HepG2 (cell line): Measurements from ENCODE around the gene URM1. TPM values are rescaled to one million over a fixed set of nuclear protein-coding genes. Genes with fewer than 3 reads are reported as not detected.
A peak's percentile ranks its signal among the peaks of the same experiment; 100 is the strongest.

Source experiments
- ATAC-seq: fragments of 200-7000 bp; cut with Tn5 transposase; 3 replicates; pipeline ENCODE4 v1.9.1; 2020; ENCODE audit warnings: mild to moderate bottlenecking, moderate library complexity
- BruUV-seq: library from RNA; stranded (reverse); fragments of 400-500 nt; replicated peaks from 2 replicates; lab custom pipeline; 2021; lab: Mats Ljungman, UMichigan
- CTCF ChIA-PET: fragments of 300-600 bp; formaldehyde crosslinking; extraction: SDS; loops from one replicate; lab custom pipeline; 2021; ENCODE audit warnings: low total read pairs, inconsistent platforms, low intra/inter-chr PET ratio; lab: Yijun Ruan, JAX
- POLR2A ChIA-PET: fragments of 350-600 bp; sonication (Branson Sonifier 250); formaldehyde crosslinking; loops from one replicate; lab custom pipeline; 2020; ENCODE audit warnings: antibody characterized with exemption, inconsistent platforms; lab: Yijun Ruan, JAX
- DNase-seq: peaks from one replicate; pipeline ENCODE4 v3.0.0-alpha.2; 2015; ENCODE audit warnings: low spot score
- FAIRE-seq: peaks from 3 replicates; lab custom pipeline; 2011; peaks lifted over from hg19 to GRCh38; lab: Jason Lieb, UNC
- H2AFZ ChIP-seq: one replicate; pipeline ENCODE4 v1.6.1; 2011; ENCODE audit warnings: low read length, inconsistent platforms
- H3K27ac ChIP-seq: fragments of 300-600 bp; 3 replicates; pipeline ENCODE4 v1.8.0; 2011; ENCODE audit warnings: mixed run types, mild to moderate bottlenecking, mixed read lengths, low read length, inconsistent platforms; ENCODE audit not compliant: insufficient read depth; ENCODE audit errors: extremely low read length
- H3K27me3 ChIP-seq, 2 experiments: fragments of 200-600 bp in 1 of 2; 2 replicates in 1 of 2; 3 replicates in 1 of 2; pipeline versions ENCODE4 v1.6.0 to v1.8.0; 2011; ENCODE audit warnings: low read length in 2 of 2, mild to moderate bottlenecking in 2 of 2, moderate library complexity in 2 of 2, inconsistent platforms in 1 of 2; ENCODE audit not compliant: insufficient read depth in 2 of 2, control insufficient read depth in 1 of 2
- H3K36me3 ChIP-seq, 2 experiments: fragments of 200-600 bp in 1 of 2; replicated peaks in 1 of 2; 2 replicates in 1 of 2; 3 replicates in 1 of 2; pipeline versions ENCODE4 v1.5.1 to v1.8.0; 2011; ENCODE audit warnings: low read length in 2 of 2, inconsistent platforms in 1 of 2; ENCODE audit not compliant: insufficient read depth in 2 of 2, control insufficient read depth in 1 of 2
- H3K4me1 ChIP-seq: 2 replicates; pipeline ENCODE4 v1.5.1; 2012; ENCODE audit warnings: low read length, inconsistent platforms; ENCODE audit not compliant: insufficient read depth
- H3K4me2 ChIP-seq: 2 replicates; pipeline ENCODE4 v1.6.0; 2011; ENCODE audit warnings: low read depth, low read length, inconsistent platforms
- H3K4me3 ChIP-seq, 3 experiments: fragments of 200-600 bp in 1 of 3; sonication (generic), shearing (Covaris generic) in 1 of 3; replicated peaks in 1 of 3; 2 replicates each; pipeline ENCODE4 v1.5.1; 2011 to 2016; ENCODE audit warnings: low read length in 3 of 3, inconsistent platforms in 2 of 3, low read depth in 2 of 3, mild to moderate bottlenecking in 2 of 3, control low read depth in 1 of 3, mixed read lengths in 1 of 3; ENCODE audit not compliant: insufficient read depth in 1 of 3
- H3K79me2 ChIP-seq: one replicate; pipeline ENCODE4 v1.6.1; 2011; ENCODE audit warnings: low read length, inconsistent platforms; ENCODE audit not compliant: insufficient read depth
- H3K9ac ChIP-seq: 2 replicates; pipeline ENCODE4 v1.6.0; 2011; ENCODE audit warnings: mild to moderate bottlenecking, low read depth, low read length, inconsistent platforms; ENCODE audit not compliant: insufficient read depth
- H3K9me3 ChIP-seq: 2 replicates; pipeline ENCODE4 v1.5.1; 2012; ENCODE audit warnings: mild to moderate bottlenecking, low read length
- H4K20me1 ChIP-seq: 2 replicates; pipeline ENCODE4 v1.6.0; 2011; ENCODE audit warnings: inconsistent platforms, mild to moderate bottlenecking, low read length, moderate library complexity; ENCODE audit not compliant: insufficient read depth
- ZNF274 ChIP-seq: sonication (generic); formaldehyde crosslinking; IDR thresholded peaks from 2 replicates; pipeline ENCODE4 v1.5.1; 2020; ENCODE audit warnings: mild to moderate bottlenecking, missing genetic modification reagents
- WGBS: methylation state at CpG from one replicate; pipeline ENCODE4 v1.1.6; 2017; ENCODE audit warnings: low lambda C conversion rate; 5-methylcytosine and 5-hydroxymethylcytosine counted together
- in situ Hi-C: cut with HindIII; loops from 2 replicates; pipeline ENCODE4 v1.10.0; 2017; ENCODE audit warnings: low pct_unique_long_range_greater_than_20kb; ENCODE audit not compliant: extremely low pct_ligation_motif_present
- intact Hi-C: fragments of 100-400 bp; cut with micrococcal nuclease; formaldehyde crosslinking; loops from one replicate; pipeline ENCODE4 v1.10.0; 2022; ENCODE audit not compliant: unreplicated experiment
- polyA plus RNA-seq, 8 experiments: library from polyadenylated mRNA; depleted of rRNA in 3 of 8; stranded (reverse) in 7 of 8; unstranded in 1 of 8; fragments of >200 nt; fragmentation: Illumina TruSeq in 4 of 8; extraction: Trizol in 4 of 8; gene quantifications; 2 replicates each; pipeline versions ENCODE4 v1.2.1 to v1.2.3, GENCODE V29; 2011 to 2016; ENCODE audit warnings: low read depth in 4 of 8, missing spikeins in 1 of 8, mixed read lengths in 1 of 8; ENCODE audit not compliant: insufficient read depth in 1 of 8
- total RNA-seq, 5 experiments: library from RNA; depleted of rRNA; stranded (reverse); fragments of >200 nt; fragmentation: Illumina TruSeq; extraction: Trizol; gene quantifications; 2 replicates each; pipeline ENCODE4 v1.2.3, GENCODE V29; 2016; ENCODE audit warnings: low read depth in 1 of 5
- TF ChIP-seq, protein P1 (sequence below): sonication (generic); formaldehyde crosslinking; IDR thresholded peaks from 2 replicates; pipeline ENCODE4 v1.5.0; 2020; ENCODE audit warnings: missing genetic modification reagents
- TF ChIP-seq, protein P2 (sequence below): sonication (generic); formaldehyde crosslinking; IDR thresholded peaks from 2 replicates; pipeline ENCODE4 v1.4.0; 2020; ENCODE audit warnings: low read depth, missing genetic modification reagents
- TF ChIP-seq, protein P3 (sequence below): sonication (generic); formaldehyde crosslinking; IDR thresholded peaks from 2 replicates; pipeline ENCODE4 v1.5.0; 2020; ENCODE audit warnings: mild to moderate bottlenecking, missing genetic modification reagents, borderline replicate concordance

URM1 gene
- total and polyA plus RNA-seq, 2 of the 13 experiments (the other 11 are each of a cell fraction or from before 2014, with no cell fraction given): 37.1 to 41.3 TPM

DNA sequence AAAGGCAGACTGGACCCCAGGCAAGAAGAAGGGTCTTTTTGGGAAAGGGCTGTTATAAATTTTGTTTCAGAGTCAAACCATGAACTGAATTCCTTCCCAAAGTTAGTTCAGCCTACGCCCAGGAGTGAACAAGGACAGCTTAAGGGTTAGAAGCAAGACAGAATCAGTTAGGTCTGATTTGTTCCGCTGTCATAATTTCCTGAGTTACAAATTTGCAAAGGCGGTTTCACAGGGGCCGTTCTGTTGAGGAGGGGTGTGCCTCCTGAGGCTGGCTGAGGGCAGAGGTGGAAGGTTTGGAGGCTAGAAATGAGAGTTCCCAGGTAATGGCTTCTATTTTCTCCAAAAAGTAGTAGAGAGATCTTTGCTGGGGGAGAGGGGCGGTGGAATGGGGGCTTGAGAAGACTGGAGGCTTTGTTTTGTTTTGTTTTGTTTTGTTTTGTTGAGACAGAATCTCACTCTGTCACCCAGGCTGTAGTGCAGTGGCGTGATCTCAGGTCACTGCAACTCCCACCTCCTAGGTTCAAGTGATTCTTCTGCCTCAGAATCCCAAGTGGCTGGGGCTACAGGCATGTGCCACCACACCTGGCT, 45.4 kb downstream of the URM1 start:
- BruUV-seq: no TSS peak
- TF ChIP-seq, protein P1, sequence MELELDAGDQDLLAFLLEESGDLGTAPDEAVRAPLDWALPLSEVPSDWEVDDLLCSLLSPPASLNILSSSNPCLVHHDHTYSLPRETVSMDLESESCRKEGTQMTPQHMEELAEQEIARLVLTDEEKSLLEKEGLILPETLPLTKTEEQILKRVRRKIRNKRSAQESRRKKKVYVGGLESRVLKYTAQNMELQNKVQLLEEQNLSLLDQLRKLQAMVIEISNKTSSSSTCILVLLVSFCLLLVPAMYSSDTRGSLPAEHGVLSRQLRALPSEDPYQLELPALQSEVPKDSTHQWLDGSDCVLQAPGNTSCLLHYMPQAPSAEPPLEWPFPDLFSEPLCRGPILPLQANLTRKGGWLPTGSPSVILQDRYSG (CRISPR knock-in tag): no peak
- TF ChIP-seq, all 625 proteins: peak for 0
- Histone ChIP-seq H3K4me3 (no peak overlapping the region), H3K36me3 (no peaks in the 10 kb centered on the region), H3K27me3 (peaks cover 4 to 8% of the 10 kb centered on the region in 2 experiments; a peak in 3 of 5 replicates), H3K27ac (no peak overlapping the region), H2AFZ (no peak overlapping the region), H3K4me2 (no peak overlapping the region), H3K9ac (no peak overlapping the region), H3K4me1 (peaks cover 43% of the 10 kb centered on the region), H3K79me2 (no peaks in the 10 kb centered on the region), H3K9me3 (no peaks in the 10 kb centered on the region), H4K20me1 (no peaks in the 10 kb centered on the region)
- intact Hi-C loops (no loop called here), in situ Hi-C loops (no loop called here)
- FAIRE-seq (no peak), DNase-seq (no peak), ATAC-seq (no peak)
- 23% methylated on average over 6 of the region's 6 CpGs for WGBS
- POLR2A ChIA-PET: no interaction called here
- CTCF ChIA-PET: no interaction called here

GRCh38 chr9:128419061-128419925, 48.1 kb downstream of the URM1 start:
- no TSS peak for BruUV-seq
- H3K4me2 ChIP-seq: peak overlapping the region; percentile 84
- no peak overlapping the region for H3K27ac ChIP-seq
- peak overlapping the region; percentile 60 for H3K9ac ChIP-seq
- peak; percentile 9 for ATAC-seq
- in situ Hi-C loops (no loop called here), intact Hi-C loops (no loop called here)
- H3K9me3 ChIP-seq: no peaks in the 10 kb centered on the region
- ChIA-PET POLR2A (interaction anchor here (0.7 to 2.5 kb wide), 7 partner anchors 9 to 143 kb away, joined by 3 to 19 read pairs (median 4); partner anchors contain the start of genes GOLGA2, SWI5 and URM1), CTCF (no interaction called here)
- no peaks in the 10 kb centered on the region for H3K79me2 ChIP-seq
- no peak for DNase-seq
- H3K27me3 ChIP-seq: peaks cover 4 to 8% of the 10 kb centered on the region in 2 experiments; a peak in 3 of 5 replicates
- H2AFZ ChIP-seq: peak overlapping the region; percentile 29
- H3K4me1 ChIP-seq: peaks cover 34% of the 10 kb centered on the region
- no peak for FAIRE-seq
- no peaks in the 10 kb centered on the region for H3K36me3 ChIP-seq
- WGBS: 0% methylated on average over 9 of the region's 28 CpGs
- no peaks in the 10 kb centered on the region for H4K20me1 ChIP-seq
- H3K4me3 ChIP-seq: peak overlapping the region; percentile 85 to 92 (median 91); a peak in 5 of 6 replicates
- TF ChIP-seq, protein P2, sequence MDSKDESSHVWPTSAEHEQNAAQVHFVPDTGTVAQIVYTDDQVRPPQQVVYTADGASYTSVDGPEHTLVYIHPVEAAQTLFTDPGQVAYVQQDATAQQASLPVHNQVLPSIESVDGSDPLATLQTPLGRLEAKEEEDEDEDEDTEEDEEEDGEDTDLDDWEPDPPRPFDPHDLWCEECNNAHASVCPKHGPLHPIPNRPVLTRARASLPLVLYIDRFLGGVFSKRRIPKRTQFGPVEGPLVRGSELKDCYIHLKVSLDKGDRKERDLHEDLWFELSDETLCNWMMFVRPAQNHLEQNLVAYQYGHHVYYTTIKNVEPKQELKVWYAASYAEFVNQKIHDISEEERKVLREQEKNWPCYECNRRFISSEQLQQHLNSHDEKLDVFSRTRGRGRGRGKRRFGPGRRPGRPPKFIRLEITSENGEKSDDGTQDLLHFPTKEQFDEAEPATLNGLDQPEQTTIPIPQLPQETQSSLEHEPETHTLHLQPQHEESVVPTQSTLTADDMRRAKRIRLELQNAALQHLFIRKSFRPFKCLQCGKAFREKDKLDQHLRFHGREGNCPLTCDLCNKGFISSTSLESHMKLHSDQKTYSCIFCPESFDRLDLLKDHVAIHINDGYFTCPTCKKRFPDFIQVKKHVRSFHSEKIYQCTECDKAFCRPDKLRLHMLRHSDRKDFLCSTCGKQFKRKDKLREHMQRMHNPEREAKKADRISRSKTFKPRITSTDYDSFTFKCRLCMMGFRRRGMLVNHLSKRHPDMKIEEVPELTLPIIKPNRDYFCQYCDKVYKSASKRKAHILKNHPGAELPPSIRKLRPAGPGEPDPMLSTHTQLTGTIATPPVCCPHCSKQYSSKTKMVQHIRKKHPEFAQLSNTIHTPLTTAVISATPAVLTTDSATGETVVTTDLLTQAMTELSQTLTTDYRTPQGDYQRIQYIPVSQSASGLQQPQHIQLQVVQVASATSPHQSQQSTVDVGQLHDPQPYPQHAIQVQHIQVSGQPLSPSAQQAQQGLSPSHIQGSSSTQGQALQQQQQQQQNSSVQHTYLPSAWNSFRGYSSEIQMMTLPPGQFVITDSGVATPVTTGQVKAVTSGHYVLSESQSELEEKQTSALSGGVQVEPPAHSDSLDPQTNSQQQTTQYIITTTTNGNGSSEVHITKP (CRISPR knock-in tag): peak; percentile 78
- TF ChIP-seq ZNF274: 0 out of 2 replicates have a peak, but pooled peaks have one; percentile 17
- TF ChIP-seq, protein P3, sequence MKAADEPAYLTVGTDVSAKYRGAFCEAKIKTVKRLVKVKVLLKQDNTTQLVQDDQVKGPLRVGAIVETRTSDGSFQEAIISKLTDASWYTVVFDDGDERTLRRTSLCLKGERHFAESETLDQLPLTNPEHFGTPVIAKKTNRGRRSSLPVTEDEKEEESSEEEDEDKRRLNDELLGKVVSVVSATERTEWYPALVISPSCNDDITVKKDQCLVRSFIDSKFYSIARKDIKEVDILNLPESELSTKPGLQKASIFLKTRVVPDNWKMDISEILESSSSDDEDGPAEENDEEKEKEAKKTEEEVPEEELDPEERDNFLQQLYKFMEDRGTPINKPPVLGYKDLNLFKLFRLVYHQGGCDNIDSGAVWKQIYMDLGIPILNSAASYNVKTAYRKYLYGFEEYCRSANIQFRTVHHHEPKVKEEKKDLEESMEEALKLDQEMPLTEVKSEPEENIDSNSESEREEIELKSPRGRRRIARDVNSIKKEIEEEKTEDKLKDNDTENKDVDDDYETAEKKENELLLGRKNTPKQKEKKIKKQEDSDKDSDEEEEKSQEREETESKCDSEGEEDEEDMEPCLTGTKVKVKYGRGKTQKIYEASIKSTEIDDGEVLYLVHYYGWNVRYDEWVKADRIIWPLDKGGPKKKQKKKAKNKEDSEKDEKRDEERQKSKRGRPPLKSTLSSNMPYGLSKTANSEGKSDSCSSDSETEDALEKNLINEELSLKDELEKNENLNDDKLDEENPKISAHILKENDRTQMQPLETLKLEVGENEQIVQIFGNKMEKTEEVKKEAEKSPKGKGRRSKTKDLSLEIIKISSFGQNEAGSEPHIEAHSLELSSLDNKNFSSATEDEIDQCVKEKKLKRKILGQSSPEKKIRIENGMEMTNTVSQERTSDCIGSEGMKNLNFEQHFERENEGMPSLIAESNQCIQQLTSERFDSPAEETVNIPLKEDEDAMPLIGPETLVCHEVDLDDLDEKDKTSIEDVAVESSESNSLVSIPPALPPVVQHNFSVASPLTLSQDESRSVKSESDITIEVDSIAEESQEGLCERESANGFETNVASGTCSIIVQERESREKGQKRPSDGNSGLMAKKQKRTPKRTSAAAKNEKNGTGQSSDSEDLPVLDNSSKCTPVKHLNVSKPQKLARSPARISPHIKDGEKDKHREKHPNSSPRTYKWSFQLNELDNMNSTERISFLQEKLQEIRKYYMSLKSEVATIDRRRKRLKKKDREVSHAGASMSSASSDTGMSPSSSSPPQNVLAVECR (CRISPR knock-in tag): 0 out of 2 replicates have a peak, but pooled peaks have one; percentile 1
